Stimulated activated CD4-positive, alpha-beta T cell treated with anti-CD3 and anti-CD28 coated beads, Interleukin-1b, Interleukin-23, amount 100 ng/mL, for 4 hours (primary cell): ENCODE measurements around the gene ITPKA.

Experiments used
- DNase-seq, 2 donors: peaks; one replicate each; pipeline ENCODE4 v3.0.0-alpha.2; 2020; ENCODE audit warnings: low read depth in 2 of 2

ITPKA gene

GRCh38 chr15:41511331-41511898 lies 17.7 kb downstream of the ITPKA start:
- no peak for DNase-seq

DNA sequence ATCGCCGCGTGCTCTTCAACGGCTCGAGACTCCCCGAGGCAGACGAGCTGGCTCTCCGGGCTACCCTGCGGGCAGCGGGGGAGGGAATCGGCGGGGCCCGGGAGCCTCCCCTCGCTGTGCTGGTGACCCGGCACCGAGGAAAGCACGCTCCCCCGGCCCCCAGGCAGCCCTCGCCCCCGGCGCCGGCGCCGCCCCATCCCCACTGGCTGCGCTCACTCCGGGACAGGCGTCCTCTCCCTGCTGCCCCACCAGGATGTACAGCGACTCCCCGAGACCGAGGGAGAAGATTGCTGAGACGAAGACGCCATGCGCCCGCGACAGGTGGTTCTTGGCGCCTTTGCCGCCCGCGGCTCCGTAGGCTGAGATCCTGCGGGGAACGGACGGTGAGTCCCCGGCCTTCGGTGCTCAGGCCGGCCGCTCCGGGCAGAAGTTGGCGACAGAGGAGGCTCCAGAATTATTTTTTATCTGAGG lies 18.3 kb downstream of the ITPKA start:
- no peak for DNase-seq

GRCh38 chr15:41512512-41512939 lies 18.9 kb downstream of the ITPKA start:
- no peak for DNase-seq

DNA sequence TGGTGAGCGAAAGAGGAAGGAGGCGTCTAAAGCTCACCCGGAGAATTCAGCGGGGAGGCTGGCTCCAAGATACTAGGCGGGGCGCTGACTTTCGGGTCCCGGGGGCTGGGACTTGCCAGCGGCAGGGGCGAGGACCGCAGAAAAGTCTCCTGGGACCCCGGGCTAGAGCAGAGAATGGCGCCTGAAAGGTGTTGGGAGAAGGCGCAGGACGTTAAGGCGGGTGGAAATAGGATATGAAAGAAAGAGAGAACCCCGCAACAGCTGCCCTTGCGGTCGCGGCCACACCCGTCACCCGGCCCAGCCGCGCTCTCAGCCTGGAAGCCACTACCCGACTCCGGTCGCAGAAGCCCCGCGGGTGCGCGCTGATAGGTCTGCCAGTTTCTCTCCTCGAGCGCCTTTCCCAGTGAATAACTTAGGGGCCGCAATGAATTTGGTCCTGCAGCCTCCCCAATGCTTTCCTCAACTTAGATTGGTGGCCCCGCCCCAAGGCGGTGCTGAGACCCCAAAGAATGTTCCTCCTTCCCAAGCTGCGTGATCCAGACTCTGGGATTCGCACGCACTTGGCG lies 19.3 kb downstream of the ITPKA start:
- no peak for DNase-seq

GRCh38 chr15:41513506-41514227 lies 20.0 kb downstream of the ITPKA start, which contains the start of gene LTK:
LTK (minus strand) TSS chr15:41513827; CDS start chr15:41513709, 118 bp downstream.
- no peak for DNase-seq

- DNase-seq: no peak
These were observed 24.3 kb downstream of the ITPKA start for GRCh38 chr15:41517895-41518449.

DNA sequence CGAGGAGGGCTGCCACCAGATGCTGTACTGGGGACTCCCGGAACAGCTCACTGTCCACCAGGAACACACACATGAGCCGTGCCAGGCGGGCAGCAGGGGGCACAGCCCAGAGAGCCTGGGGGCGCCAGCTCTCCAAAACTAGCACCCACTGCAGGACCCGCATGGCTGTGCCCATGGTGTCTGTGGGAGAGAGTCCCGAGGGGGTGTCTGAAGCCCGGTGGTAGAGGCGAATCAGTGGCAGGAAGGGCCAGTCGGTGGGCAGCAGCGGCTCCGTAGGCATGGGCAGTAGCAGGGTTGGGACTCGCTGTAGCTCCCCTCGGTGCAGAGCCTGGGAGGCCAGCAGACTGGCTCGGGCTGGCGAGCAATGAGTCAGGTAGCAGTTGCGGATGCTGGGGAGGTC lies 27.0 kb downstream of the ITPKA start:
- DNase-seq: no peak

DNA sequence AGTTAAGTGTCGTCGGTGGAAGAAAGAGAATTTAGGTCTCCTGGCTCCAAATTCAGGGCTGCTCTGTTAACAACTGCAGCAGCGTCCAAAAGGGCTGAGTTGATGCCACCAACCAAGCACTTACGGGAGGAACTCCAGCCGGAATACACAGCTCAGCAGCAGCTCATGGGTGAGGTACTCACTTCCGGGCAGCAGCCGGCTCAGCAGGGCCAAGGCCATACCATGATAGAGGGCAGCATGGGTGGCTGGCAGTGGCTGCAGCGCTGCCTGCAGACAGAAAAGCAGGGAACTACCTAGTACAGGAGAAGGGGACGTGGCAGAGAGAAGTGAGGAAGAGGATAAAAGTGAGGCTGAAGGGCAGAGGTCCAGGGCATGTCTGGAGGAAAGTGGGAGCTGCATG lies 27.9 kb downstream of the ITPKA start:
- DNase-seq: no peak

GRCh38 chr15:41523097-41523496 lies 29.4 kb downstream of the ITPKA start:
- no peak for DNase-seq

- no peak for DNase-seq
These were observed 36.8 kb downstream of the ITPKA start for GRCh38 chr15:41530363-41530956.

DNA sequence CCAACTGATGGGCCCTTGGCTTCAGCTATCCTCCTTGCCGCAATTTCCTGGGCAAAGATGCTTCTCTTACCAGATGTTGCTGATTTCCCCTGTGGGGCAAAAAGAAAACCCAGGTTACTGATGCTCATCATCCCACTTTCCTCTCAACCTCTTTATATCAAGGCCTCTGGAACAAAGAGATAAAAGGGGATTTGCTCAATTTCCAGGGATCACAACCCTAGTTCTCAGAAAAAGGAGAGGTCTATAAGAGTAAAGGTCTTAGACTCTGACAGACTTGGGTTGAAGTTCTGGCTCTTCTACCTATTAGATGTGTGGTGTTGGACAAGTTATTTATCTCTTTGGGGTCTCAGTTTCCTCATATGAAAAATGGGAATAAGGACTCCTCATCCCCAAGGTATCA lies 41.9 kb downstream of the ITPKA start:
- no peak for DNase-seq

GRCh38 chr15:41536866-41537265 lies 43.2 kb downstream of the ITPKA start:
- no peak for DNase-seq

DNA sequence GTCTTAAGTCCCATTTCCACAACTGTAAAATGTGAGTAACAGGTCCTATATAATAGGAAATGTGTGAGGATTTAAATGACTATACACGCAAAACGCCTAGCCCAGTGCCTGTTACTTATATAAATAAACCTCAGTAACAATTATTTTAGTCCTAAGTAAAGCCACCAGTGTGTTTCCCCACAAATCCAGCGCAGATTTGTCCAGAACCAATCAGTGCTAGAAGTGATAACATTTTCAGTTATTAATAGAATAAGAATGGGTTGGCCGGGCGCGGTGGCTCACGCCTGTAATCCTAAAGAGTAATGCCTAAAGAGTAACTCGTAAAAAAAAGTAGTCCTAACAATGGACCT lies 49.8 kb downstream of the ITPKA start:
- no peak for DNase-seq

DNA sequence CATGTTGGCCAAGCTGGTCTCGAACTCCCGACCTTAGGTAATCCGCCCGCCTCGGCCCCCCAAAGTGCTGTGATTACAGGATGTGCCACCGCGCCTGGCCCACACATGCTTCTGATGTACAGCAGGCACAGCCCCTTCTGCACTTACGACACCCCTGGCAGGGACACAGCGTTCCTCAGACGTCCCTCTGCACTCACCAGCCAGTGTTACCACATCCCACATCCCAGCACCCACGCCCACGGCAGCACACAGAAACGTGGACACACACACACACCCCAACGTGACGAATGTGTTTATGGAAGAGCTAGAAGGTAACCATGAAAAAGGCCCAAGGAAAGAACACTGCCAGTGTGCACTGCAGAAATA lies 51.0 kb downstream of the ITPKA start:
- DNase-seq: no peak

GRCh38 chr15:41545218-41545617 lies 51.5 kb downstream of the ITPKA start:
- no peak for DNase-seq

DNA sequence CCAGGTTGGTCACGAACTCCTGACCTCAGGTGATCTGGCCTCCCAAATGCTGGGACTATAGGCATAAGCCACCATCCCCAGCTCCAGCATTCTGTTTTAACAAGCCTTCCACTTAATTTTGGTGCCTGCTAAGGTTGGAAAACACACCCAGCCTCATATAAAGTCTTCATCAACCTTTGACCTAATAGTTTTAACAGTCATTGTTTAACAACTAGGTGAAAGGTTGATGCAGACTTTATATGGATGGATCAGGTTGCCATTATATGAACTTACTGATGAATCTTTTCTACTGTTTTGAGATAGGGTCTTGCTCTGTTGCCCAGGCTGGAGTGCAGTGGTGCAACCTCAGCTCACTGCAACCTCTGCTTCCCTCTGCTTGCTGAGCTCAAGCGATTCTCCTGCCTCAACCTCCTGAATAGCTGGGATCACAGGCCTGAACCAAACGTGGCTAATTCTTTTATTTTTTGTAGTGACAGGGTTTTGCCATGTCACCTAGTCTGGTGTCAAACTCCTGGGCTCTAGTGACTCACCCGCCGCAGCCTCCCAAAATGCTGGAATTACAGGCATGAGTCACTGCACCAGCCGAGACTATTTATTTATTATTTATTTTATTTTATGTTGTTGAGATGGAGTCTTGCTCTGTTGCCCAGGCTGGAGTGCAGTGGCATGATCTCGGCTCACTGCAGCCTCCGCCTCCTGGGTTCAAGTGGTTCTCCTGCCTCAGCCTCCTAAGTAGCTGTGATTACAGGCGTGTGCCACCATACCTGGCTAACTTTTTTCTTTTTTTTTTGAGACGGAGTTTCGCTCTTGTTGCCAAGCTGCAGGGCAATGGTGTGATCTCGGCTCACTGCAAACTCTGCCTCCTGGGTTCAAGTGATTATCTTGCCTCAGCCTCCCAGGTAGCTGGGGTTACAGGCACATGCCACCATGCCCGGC lies 53.4 kb downstream of the ITPKA start:
- no peak for DNase-seq

DNA sequence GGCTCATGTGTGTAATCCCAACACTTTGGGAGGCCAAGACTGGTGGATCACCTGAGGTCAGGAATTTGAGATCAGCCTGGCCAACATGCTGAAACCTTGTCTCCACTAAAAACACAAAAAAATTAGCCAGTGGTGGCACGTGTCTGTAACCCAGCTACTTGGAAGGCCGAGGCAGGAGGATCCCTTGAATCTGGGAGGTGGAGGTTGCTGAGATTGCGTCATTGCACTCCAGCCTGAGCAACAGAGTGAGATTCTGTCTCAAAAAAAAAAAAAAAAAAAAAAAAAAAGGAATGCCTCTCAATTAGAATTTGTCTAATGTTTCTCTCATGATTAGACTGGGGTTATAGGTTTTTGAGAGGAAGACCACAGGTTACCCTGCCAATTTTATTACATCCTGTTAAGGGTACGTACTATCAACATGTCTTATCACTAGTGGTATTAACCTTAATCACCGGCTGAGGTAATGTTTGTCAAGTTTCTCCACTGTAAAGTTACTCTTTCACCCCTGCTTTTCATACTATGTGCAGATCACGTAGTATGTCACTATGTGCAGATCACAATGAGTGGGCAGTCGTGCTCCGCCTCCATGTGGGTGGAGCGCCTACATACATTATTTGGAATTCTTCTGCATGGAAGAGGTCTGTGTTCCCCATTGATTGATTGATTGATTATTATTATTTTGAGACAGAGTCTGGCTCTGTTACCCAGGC lies 56.5 kb downstream of the ITPKA start:
- no peak for DNase-seq
